NCI-H82 treated with DMSO at 0.1 percent for 48 hours (cell line): ENCODE measurements around the gene HSD17B2.

Experiments
- DNase-seq: peaks from one replicate; lab custom pipeline; 2025; ENCODE audit not compliant: unreplicated experiment; lab: John Stamatoyannopoulos, UW

Gene HSD17B2

GRCh38 chr16:82047374-82047773 is 12.3 kb downstream of the HSD17B2 start:
- DNase-seq = no peak

- no peak for DNase-seq
Measured at GRCh38 chr16:82047787-82048186, 12.7 kb downstream of the HSD17B2 start.

DNA sequence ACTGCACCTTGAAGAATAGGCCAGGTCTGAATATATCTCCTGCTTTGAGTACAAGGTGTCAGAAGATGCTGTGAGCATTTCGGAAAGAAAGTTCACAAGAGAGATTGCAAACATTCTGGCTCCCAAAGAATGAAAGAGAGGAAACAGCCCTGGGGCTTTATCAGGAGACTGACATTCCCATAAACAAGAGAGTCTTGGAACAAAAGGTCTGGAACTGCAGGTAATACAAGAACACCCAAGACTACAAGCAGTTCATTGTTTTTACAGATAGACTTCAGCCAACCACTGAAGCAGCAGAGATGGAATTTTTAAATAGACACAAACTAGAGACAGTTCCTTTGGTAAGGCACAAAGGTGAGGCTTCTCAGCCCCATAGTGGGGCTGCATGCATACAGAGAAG is 14.4 kb downstream of the HSD17B2 start:
- DNase-seq = no peak

GRCh38 chr16:82050506-82050905 is 15.5 kb downstream of the HSD17B2 start:
- DNase-seq = no peak

DNA sequence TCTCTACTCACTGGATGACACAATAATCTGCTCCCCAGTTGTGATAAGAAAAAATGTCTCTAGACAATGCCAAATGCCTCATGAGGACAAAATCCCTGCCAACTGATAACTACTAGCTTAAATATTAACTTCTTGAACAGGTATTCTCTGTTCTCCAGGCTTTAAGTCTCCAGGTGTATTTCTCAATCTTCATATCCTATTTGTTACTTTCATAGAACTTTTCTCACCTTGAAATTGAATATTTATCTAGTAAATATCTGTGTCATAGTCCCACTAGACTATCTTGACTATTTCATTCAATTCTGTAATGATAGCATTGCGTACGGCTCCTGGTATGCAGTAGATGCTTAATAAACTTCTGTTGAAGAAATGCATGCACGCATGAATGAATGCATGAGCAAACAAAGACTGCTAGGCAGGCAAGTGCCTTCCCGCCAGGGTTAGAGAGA is 15.9 kb downstream of the HSD17B2 start:
- no peak for DNase-seq

DNA sequence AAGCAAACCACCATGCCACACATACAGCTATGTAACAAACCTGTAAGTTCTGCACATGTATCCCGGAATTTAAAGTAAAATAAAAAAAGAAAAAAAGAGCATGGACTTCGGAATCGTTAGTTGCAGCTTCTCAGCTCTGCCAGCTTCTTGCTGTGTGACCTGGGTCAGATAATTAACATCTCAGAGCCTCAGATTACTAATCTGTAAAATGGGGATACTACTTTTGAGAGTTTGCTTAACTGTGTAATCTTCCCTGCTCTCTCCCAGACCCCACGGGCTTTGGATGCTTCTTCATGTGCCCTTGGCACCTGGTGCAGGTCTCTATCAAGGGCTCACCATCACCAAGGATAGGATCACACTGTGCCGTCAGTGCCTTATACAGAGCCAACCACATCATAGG is 16.6 kb downstream of the HSD17B2 start:
- DNase-seq = no peak

DNA sequence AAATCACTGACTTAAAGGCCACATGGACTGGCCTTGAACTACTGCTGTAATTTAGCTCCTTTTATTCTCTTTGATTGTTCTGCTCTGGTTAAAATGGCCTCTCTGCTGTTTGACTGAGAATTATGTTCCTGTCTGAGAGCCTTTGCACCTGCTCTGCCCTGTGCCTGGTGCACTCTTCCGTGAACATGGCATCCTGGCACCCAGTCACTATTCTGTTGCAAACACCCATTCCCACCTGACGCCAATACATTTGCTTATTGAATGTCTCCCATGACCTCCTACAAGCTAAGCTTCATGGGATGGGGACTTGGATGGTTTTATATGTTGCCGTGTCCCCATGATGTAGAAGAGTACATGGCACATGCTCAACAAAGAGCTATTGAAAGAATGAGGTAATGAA is 20.1 kb downstream of the HSD17B2 start:
- no peak for DNase-seq

DNA sequence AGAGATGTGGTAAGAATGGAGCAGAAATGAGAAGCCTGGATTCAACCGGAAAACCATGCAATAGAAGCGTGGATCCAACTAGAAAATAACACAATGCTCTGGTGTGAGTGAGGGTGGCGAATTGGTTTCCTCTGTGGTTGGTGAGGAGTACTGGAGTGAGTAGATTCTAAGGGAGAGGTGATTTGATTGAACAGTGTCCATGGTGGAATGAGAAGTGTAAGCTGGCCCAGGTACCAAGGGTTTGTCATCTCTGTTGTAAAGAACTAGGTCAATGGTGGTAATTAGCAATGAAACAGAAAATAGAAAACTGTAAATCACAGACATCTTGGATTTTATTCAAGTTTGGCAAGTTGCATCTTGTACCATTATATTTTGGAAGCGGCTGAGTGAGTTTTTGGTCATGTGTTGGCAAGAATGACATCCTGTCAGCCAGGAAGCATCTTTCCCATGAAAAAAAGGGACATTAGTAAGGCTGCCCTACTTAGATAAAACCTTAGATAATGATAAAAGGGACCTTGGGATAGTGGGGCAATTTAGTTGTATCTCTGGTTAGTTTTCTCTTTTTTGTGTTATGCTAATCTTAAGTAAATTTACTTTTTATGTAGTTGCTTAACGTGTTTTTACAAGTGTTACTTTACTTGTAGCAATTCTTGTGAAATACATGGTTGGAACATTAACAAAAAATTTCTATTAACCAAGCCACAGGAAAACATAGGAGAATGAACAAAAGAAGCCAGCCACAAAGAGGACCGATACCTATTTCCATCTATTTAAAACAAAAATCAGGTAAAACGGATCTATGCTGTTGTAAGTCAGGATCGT is 20.9 kb downstream of the HSD17B2 start:
- DNase-seq = no peak

DNA sequence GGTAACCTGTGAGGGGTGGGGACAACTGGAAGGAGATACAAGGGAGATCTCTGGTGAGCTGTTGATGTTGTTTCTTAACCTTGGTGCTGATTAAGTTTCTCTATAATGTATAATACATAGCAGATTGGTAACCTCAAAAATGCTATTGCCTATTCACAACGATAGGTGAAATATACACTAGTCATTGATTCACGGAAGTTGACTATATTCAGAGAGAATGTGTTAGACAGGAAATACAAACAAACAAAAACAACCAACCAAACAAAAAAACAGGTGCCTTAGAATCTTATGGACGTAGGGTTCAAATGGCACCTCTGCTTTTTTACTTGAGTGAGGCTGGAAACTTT is 21.5 kb downstream of the HSD17B2 start:
- DNase-seq = no peak

- no peak for DNase-seq
Measured at GRCh38 chr16:82059161-82059982, 24.3 kb downstream of the HSD17B2 start.

DNA sequence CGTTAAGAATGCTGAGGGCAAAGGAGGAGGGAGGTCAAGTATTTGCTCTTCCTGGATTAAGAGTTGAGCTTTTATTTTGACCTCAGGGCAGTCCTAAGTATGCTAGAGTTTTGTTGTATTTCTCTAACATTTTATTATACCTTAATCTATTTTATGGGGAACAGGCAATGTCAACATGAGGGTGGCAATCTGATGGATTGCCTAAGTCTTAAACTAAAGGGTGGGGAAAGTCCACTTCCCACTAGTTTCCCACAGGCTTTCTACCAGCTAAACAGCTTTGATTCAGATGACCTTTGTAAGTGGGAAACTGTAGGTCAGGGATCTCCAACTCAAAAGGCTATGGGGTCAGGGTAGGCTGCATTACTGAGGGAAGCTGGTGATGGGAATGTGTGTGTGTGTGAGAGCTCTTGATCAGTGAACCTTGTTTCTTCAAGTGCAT is 24.9 kb downstream of the HSD17B2 start:
- DNase-seq = no peak

- DNase-seq = peak; percentile 17
Measured at GRCh38 chr16:82061861-82062525, 26.9 kb downstream of the HSD17B2 start.

GRCh38 chr16:82062645-82063058 is 27.6 kb downstream of the HSD17B2 start:
- no peak for DNase-seq

DNA sequence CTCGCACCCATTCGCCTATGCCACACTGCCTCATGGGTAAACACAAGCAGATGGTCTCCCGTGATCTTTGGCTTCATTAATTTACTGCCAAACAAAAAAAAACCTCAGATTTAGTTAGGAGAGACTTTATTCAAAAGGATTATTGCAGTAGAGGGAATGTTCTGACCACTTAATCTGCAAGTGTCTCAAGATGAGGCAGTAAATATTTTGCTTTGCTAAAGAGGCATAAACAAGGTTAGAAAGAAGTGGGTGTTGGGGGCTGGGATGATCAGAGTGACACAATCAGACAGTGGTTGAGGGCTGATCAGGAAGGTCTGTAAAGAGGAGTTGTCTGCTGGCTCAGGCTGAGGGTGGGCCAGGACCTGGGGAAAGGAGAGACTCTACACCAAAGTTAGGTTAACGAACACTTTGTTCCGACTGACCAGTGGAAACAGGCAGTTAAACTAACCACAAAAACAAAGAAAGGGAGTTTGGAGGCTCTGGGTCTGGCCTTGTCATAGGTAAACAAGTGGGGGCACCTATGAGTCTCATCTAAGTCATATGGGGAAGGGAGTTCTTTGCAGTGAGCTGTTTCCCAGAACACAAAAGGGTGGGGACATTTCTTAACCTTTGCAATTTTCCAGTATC is 28.5 kb downstream of the HSD17B2 start:
- DNase-seq = peak; percentile 73

DNA sequence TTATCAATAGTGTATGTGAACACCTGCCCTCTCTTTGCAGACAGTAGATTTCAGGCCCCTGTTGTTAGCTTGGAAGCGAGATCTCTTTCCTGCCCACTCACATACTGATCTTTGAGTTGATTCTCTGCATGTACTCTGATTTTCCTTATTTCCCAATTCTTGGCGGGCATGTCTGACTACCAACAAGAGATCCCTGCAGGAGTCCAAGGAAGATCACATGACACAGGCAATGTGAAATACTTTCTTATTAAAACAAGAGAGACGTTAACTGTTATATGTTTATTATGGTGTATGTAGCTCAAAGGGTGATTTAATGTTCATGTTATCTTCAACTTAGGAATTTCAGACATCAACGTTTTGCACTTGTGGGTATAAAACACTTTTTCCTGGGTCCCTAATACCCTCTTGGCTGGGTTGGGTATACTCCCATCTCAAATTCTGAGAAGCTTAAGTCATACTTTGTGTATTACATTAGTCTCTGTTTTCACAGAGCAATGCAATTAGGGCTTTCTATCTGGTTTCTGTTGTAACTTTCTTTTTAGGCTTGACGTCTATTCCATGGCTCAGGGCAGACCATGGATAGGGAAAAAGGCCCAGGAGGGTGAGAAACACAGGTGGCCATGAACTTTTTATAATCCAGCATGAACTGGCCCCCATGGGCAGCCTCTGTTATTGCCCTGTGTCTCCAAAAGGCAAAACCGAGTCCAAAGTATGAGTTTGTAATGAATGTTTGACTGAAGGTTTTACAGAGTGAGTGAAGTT is 32.2 kb downstream of the HSD17B2 start:
- no peak for DNase-seq

GRCh38 chr16:82067804-82068325 is 32.8 kb downstream of the HSD17B2 start:
- DNase-seq = no peak

DNA sequence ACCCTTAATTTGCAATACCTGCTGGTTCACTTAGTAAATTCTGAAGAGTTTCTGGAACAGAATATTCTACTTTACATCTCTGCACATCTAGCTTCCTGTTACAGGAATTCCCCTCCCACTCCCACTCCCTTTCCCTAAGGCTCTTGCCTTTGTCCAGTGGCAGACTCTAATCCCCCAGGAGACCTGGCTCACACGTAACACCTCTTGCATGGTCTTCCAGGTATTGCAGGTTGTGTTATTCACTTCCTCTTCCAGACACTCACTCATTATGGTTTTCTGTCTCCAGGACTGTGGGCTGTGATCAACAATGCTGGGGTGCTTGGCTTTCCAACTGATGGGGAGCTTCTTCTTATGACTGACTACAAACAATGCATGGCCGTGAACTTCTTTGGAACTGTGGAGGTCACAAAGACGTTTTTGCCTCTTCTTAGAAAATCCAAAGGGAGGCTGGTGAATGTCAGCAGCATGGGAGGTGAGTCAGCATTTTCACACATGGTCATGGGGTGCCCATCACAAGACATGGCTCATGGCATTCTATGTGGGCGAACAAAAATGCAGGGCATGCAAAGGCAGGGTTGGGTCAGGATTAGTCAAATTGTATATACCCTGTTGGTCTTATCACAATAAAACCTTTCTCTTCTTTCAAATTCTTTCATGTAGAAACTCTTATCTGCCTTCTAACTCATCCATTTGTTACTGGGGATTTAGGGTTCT is 35.8 kb downstream of the HSD17B2 start:
- no peak for DNase-seq

GRCh38 chr16:82071421-82071820 is 36.4 kb downstream of the HSD17B2 start:
- no peak for DNase-seq

GRCh38 chr16:82072313-82072712 is 37.3 kb downstream of the HSD17B2 start:
- DNase-seq = no peak
